ENCODE measurements around the gene JUN.
A peak's percentile ranks its signal among the peaks of the same experiment; 100 is the strongest.

JUN gene

GRCh38 chr1:58816747-58817221 is 32.9 kb upstream of the JUN start:
- peaks cover 27 to 31% of the 10 kb centered on the region in 2 donors for H3K4me1 ChIP-seq (ENCODE audit: control insufficient read depth in 1 of 2, insufficient read depth in 2 of 2, low read length in 2 of 2)
- peak overlapping the region; percentile 81 to 84 for H3K9ac ChIP-seq (ENCODE audit: low read depth in 1 of 2, low read length in 2 of 2)
- peak overlapping the region; percentile 81 to 85 for H3K4me3 ChIP-seq (ENCODE audit: low read depth in 1 of 2, low read length in 2 of 2)
- H3K9me3 ChIP-seq (ENCODE audit: control insufficient read depth in 1 of 2, low read length in 2 of 2) = no peaks in the 10 kb centered on the region
- peak overlapping the region; percentile 83 for H3K27ac ChIP-seq (ENCODE audit: low read depth, low read length)
- no peaks in the 10 kb centered on the region for H3K27me3 ChIP-seq (ENCODE audit: control insufficient read depth in 1 of 2, insufficient read depth in 2 of 2, low read length in 2 of 2)
- no peaks in the 10 kb centered on the region for H3K36me3 ChIP-seq (ENCODE audit: control insufficient read depth in 1 of 2, insufficient read depth in 2 of 2, low read length in 2 of 2)

- Histone ChIP-seq H3K4me1 (ENCODE audit: control insufficient read depth in 1 of 2, insufficient read depth in 2 of 2, low read length in 2 of 2) (peaks cover 27 to 31% of the 10 kb centered on the region in 2 donors), H3K9me3 (ENCODE audit: control insufficient read depth in 1 of 2, low read length in 2 of 2) (no peaks in the 10 kb centered on the region), H3K4me3 (ENCODE audit: low read depth in 1 of 2, low read length in 2 of 2) (peak overlapping the region; percentile 81 to 85), H3K27me3 (ENCODE audit: control insufficient read depth in 1 of 2, insufficient read depth in 2 of 2, low read length in 2 of 2) (no peaks in the 10 kb centered on the region), H3K27ac (ENCODE audit: low read depth, low read length) (peak overlapping the region; percentile 83), H3K9ac (ENCODE audit: low read depth in 1 of 2, low read length in 2 of 2) (peak overlapping the region; percentile 81 to 84), H3K36me3 (ENCODE audit: control insufficient read depth in 1 of 2, insufficient read depth in 2 of 2, low read length in 2 of 2) (no peaks in the 10 kb centered on the region)
Observed at GRCh38 chr1:58816072-58816746, 32.4 kb upstream of the JUN start.

- H3K27ac ChIP-seq (ENCODE audit: low read depth, low read length) = peak overlapping the region; percentile 83
- no peaks in the 10 kb centered on the region for H3K27me3 ChIP-seq (ENCODE audit: control insufficient read depth in 1 of 2, insufficient read depth in 2 of 2, low read length in 2 of 2)
- H3K36me3 ChIP-seq (ENCODE audit: control insufficient read depth in 1 of 2, insufficient read depth in 2 of 2, low read length in 2 of 2) = no peaks in the 10 kb centered on the region
- H3K9me3 ChIP-seq (ENCODE audit: control insufficient read depth in 1 of 2, low read length in 2 of 2) = no peaks in the 10 kb centered on the region
- peak overlapping the region; percentile 81 to 85 for H3K4me3 ChIP-seq (ENCODE audit: low read depth in 1 of 2, low read length in 2 of 2)
- peaks cover 27 to 31% of the 10 kb centered on the region in 2 donors for H3K4me1 ChIP-seq (ENCODE audit: control insufficient read depth in 1 of 2, insufficient read depth in 2 of 2, low read length in 2 of 2)
- peak overlapping the region; percentile 76 to 81 for H3K9ac ChIP-seq (ENCODE audit: low read depth in 1 of 2, low read length in 2 of 2)
Observed at GRCh38 chr1:58815686-58816071, 31.8 kb upstream of the JUN start.

GRCh38 chr1:58815069-58815685 is 31.3 kb upstream of the JUN start:
- Histone ChIP-seq H3K36me3 (ENCODE audit: control insufficient read depth in 1 of 2, insufficient read depth in 2 of 2, low read length in 2 of 2) (no peaks in the 10 kb centered on the region), H3K27me3 (ENCODE audit: control insufficient read depth in 1 of 2, insufficient read depth in 2 of 2, low read length in 2 of 2) (no peaks in the 10 kb centered on the region), H3K4me1 (ENCODE audit: control insufficient read depth in 1 of 2, insufficient read depth in 2 of 2, low read length in 2 of 2) (peaks cover 27 to 31% of the 10 kb centered on the region in 2 donors), H3K4me3 (ENCODE audit: low read depth in 1 of 2, low read length in 2 of 2) (peak overlapping the region; percentile 81 to 85), H3K27ac (ENCODE audit: low read depth, low read length) (peak overlapping the region; percentile 83), H3K9me3 (ENCODE audit: control insufficient read depth in 1 of 2, low read length in 2 of 2) (no peaks in the 10 kb centered on the region), H3K9ac (ENCODE audit: low read depth in 1 of 2, low read length in 2 of 2) (peak overlapping the region; percentile 76 to 81)

DNA sequence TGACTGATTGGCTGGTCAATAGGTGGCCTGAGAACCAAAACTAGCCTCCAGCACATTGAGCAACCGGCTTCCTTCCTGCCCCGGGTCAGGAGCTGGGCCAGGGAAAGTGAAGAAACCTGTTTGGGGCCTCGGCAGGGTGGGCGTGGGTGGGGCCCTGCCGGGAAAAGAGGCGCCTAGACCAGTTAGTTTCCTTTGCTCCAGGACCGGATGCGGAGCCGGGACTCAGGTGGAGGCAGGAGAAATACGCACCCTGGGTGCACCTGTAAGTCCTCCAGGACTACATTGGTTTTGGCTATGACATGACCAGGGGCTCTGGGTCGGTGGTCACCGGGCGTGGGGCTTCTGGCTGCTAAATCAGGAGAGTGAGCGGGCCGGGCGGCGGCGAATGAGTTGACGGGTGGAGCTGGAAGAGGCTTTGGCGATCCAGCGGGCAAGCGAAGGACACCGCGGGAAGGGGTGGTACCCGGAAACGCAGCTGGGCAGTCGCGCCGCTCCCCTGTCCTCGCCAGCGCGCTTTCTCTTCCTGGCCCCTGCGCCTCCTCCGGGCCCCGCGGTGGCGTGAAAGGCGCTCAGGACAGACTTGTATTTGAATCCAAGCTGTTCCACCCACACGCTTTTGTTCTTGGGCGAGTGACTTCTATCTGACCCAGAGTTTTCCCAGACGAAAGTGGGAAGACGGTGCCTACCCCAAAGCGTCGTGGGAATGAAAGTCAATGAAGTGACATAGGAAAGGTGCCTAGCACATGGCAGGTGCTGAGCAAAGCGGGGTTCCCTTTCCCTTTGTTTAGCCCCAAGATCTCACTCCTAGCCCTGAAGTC is 30.6 kb upstream of the JUN start:
- peak overlapping the region; percentile 83 for H3K27ac ChIP-seq (ENCODE audit: low read depth, low read length)
- no peaks in the 10 kb centered on the region for H3K9me3 ChIP-seq (ENCODE audit: control insufficient read depth in 1 of 2, low read length in 2 of 2)
- no peaks in the 10 kb centered on the region for H3K27me3 ChIP-seq (ENCODE audit: control insufficient read depth in 1 of 2, insufficient read depth in 2 of 2, low read length in 2 of 2)
- no peaks in the 10 kb centered on the region for H3K36me3 ChIP-seq (ENCODE audit: control insufficient read depth in 1 of 2, insufficient read depth in 2 of 2, low read length in 2 of 2)
- peak overlapping the region; percentile 49 to 81 for H3K9ac ChIP-seq (ENCODE audit: low read depth in 1 of 2, low read length in 2 of 2)
- H3K4me1 ChIP-seq (ENCODE audit: control insufficient read depth in 1 of 2, insufficient read depth in 2 of 2, low read length in 2 of 2) = peaks cover 27 to 30% of the 10 kb centered on the region in 2 donors
- peak overlapping the region; percentile 81 to 85 for H3K4me3 ChIP-seq (ENCODE audit: low read depth in 1 of 2, low read length in 2 of 2)

DNA sequence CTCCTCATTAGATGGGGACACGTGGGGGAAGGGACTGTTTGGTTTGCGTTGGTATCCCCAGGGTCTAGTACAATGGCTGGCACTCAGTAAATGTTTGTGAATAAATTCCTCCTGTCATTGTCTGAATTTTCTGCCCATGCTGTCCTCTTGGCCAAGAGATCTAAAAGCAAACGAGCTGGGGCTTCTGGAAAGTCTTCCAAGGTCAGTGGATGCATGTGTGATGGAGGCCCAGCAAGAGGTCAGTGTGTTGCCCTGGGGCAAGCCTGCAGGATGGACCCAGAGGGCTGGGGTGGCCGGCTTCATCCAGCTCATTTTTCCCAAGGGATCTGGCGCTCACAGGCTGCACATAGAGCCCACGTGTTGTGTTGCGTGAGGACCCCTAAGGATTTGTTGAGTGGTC is 30.0 kb upstream of the JUN start:
- H3K27ac ChIP-seq (ENCODE audit: low read depth, low read length) = no peak overlapping the region
- peak overlapping the region in 1 of 2 donors; percentile 81 for H3K4me3 ChIP-seq (ENCODE audit: low read depth in 1 of 2, low read length in 2 of 2)
- no peaks in the 10 kb centered on the region for H3K36me3 ChIP-seq (ENCODE audit: control insufficient read depth in 1 of 2, insufficient read depth in 2 of 2, low read length in 2 of 2)
- H3K27me3 ChIP-seq (ENCODE audit: control insufficient read depth in 1 of 2, insufficient read depth in 2 of 2, low read length in 2 of 2) = no peaks in the 10 kb centered on the region
- H3K4me1 ChIP-seq (ENCODE audit: control insufficient read depth in 1 of 2, insufficient read depth in 2 of 2, low read length in 2 of 2) = peaks cover 27 to 34% of the 10 kb centered on the region in 2 donors
- H3K9me3 ChIP-seq (ENCODE audit: control insufficient read depth in 1 of 2, low read length in 2 of 2) = no peaks in the 10 kb centered on the region
- peak overlapping the region in 1 of 2 donors; percentile 81 for H3K9ac ChIP-seq (ENCODE audit: low read depth in 1 of 2, low read length in 2 of 2)

- Histone ChIP-seq H3K4me3 (ENCODE audit: low read depth in 1 of 2, low read length in 2 of 2) (no peak overlapping the region), H3K27ac (ENCODE audit: low read depth, low read length) (no peak overlapping the region), H3K4me1 (ENCODE audit: control insufficient read depth in 1 of 2, insufficient read depth in 2 of 2, low read length in 2 of 2) (peaks cover 27 to 34% of the 10 kb centered on the region in 2 donors), H3K27me3 (ENCODE audit: control insufficient read depth in 1 of 2, insufficient read depth in 2 of 2, low read length in 2 of 2) (no peaks in the 10 kb centered on the region), H3K9ac (ENCODE audit: low read depth in 1 of 2, low read length in 2 of 2) (no peak overlapping the region), H3K36me3 (ENCODE audit: control insufficient read depth in 1 of 2, insufficient read depth in 2 of 2, low read length in 2 of 2) (no peaks in the 10 kb centered on the region), H3K9me3 (ENCODE audit: control insufficient read depth in 1 of 2, low read length in 2 of 2) (no peaks in the 10 kb centered on the region)
Observed at GRCh38 chr1:58813361-58813760, 29.5 kb upstream of the JUN start.

- Histone ChIP-seq H3K9ac (ENCODE audit: low read depth in 1 of 2, low read length in 2 of 2) (no peak overlapping the region), H3K36me3 (ENCODE audit: control insufficient read depth in 1 of 2, insufficient read depth in 2 of 2, low read length in 2 of 2) (no peaks in the 10 kb centered on the region), H3K9me3 (ENCODE audit: control insufficient read depth in 1 of 2, low read length in 2 of 2) (no peaks in the 10 kb centered on the region), H3K27ac (ENCODE audit: low read depth, low read length) (no peak overlapping the region), H3K4me3 (ENCODE audit: low read depth in 1 of 2, low read length in 2 of 2) (no peak overlapping the region), H3K27me3 (ENCODE audit: control insufficient read depth in 1 of 2, insufficient read depth in 2 of 2, low read length in 2 of 2) (no peaks in the 10 kb centered on the region), H3K4me1 (ENCODE audit: control insufficient read depth in 1 of 2, insufficient read depth in 2 of 2, low read length in 2 of 2) (peaks cover 27 to 36% of the 10 kb centered on the region in 2 donors)
Observed at GRCh38 chr1:58812926-58813325, 29.1 kb upstream of the JUN start.

- no peaks in the 10 kb centered on the region for H3K27me3 ChIP-seq (ENCODE audit: control insufficient read depth in 1 of 2, insufficient read depth in 2 of 2, low read length in 2 of 2)
- H3K4me3 ChIP-seq (ENCODE audit: low read depth in 1 of 2, low read length in 2 of 2) = no peak overlapping the region
- no peak overlapping the region for H3K9ac ChIP-seq (ENCODE audit: low read depth in 1 of 2, low read length in 2 of 2)
- H3K4me1 ChIP-seq (ENCODE audit: control insufficient read depth in 1 of 2, insufficient read depth in 2 of 2, low read length in 2 of 2) = peaks cover 27 to 38% of the 10 kb centered on the region in 2 donors
- no peaks in the 10 kb centered on the region for H3K9me3 ChIP-seq (ENCODE audit: control insufficient read depth in 1 of 2, low read length in 2 of 2)
- H3K36me3 ChIP-seq (ENCODE audit: control insufficient read depth in 1 of 2, insufficient read depth in 2 of 2, low read length in 2 of 2) = no peaks in the 10 kb centered on the region
- no peak overlapping the region for H3K27ac ChIP-seq (ENCODE audit: low read depth, low read length)
Observed at GRCh38 chr1:58812468-58812867, 28.6 kb upstream of the JUN start.

DNA sequence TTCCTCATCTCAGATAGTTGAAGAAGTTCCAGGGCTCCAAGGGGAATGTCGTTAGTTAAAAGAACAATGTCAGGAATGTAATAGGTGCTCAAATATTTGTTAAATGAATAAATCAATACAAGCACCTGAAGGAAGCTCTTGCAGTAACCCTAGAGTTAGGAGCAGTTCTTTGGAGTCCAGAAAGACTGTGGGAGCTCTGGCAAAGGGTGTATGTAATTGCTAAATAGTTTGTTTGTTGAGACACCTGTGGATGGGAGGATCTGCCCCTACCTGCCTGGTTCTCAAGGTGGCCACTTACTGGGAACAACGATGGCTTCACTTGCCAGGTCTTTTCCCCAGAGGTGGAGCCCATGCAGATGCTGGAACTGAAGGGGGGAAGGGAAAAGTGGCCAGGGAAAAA is 27.5 kb upstream of the JUN start:
- Histone ChIP-seq H3K9ac (ENCODE audit: low read depth in 1 of 2, low read length in 2 of 2) (no peak overlapping the region), H3K4me3 (ENCODE audit: low read depth in 1 of 2, low read length in 2 of 2) (no peak overlapping the region), H3K36me3 (ENCODE audit: control insufficient read depth in 1 of 2, insufficient read depth in 2 of 2, low read length in 2 of 2) (no peaks in the 10 kb centered on the region), H3K4me1 (ENCODE audit: control insufficient read depth in 1 of 2, insufficient read depth in 2 of 2, low read length in 2 of 2) (peaks cover 23 to 37% of the 10 kb centered on the region in 2 donors), H3K27me3 (ENCODE audit: control insufficient read depth in 1 of 2, insufficient read depth in 2 of 2, low read length in 2 of 2) (no peaks in the 10 kb centered on the region), H3K9me3 (ENCODE audit: control insufficient read depth in 1 of 2, low read length in 2 of 2) (no peaks in the 10 kb centered on the region), H3K27ac (ENCODE audit: low read depth, low read length) (no peak overlapping the region)

All from duodenal mucosa (tissue), 2 donors.